Left forelimb (tissue), 1 donor: ENCODE data around the gene E2F2.
A peak's percentile ranks its signal among the peaks of the same experiment; 100 is the strongest.

Experiments
- DNase-seq: peaks from one replicate; pipeline ENCODE4 v3.0.0-alpha.2; 2018; ENCODE audit warnings: low spot score

E2F2 gene

GRCh38 chr1:23563003-23563402 lies 32.0 kb upstream of the E2F2 start:
- DNase-seq: no peak

- peak; percentile 96 for DNase-seq
Observed at GRCh38 chr1:23562137-23562876, 31.3 kb upstream of the E2F2 start.

GRCh38 chr1:23561813-23562100 lies 30.7 kb upstream of the E2F2 start:
- no peak for DNase-seq

- no peak for DNase-seq
Observed at GRCh38 chr1:23561076-23561812, 30.2 kb upstream of the E2F2 start.

GRCh38 chr1:23559985-23560741 lies 29.1 kb upstream of the E2F2 start:
- DNase-seq: no peak

GRCh38 chr1:23559136-23559984 lies 28.3 kb upstream of the E2F2 start, which contains the start of gene ID3:
Gene ID3 (minus strand): TSS chr1:23559501. CDS start chr1:23559426, 75 bp downstream.
- DNase-seq: peak; percentile 98

GRCh38 chr1:23558872-23559135 lies 27.8 kb upstream of the E2F2 start:
- DNase-seq: peak; percentile 70

GRCh38 chr1:23558140-23558871 lies 27.3 kb upstream of the E2F2 start:
- DNase-seq: peak; percentile 84

- DNase-seq: no peak
Observed at GRCh38 chr1:23557471-23558124, 26.6 kb upstream of the E2F2 start.

GRCh38 chr1:23556635-23557470 lies 25.8 kb upstream of the E2F2 start:
- no peak for DNase-seq

GRCh38 chr1:23555986-23556634 lies 25.1 kb upstream of the E2F2 start:
- DNase-seq: peak; percentile 78

GRCh38 chr1:23555270-23555985 lies 24.4 kb upstream of the E2F2 start:
- DNase-seq: no peak

- peak; percentile 92 for DNase-seq
Observed at GRCh38 chr1:23554481-23555269, 23.6 kb upstream of the E2F2 start.

- no peak for DNase-seq
Observed at GRCh38 chr1:23554127-23554480, 23.1 kb upstream of the E2F2 start.

GRCh38 chr1:23553231-23554126 lies 22.4 kb upstream of the E2F2 start:
- DNase-seq: no peak

- no peak for DNase-seq
Observed at GRCh38 chr1:23551849-23552248, 20.8 kb upstream of the E2F2 start.

- no peak for DNase-seq
Observed at GRCh38 chr1:23548704-23549143, 17.7 kb upstream of the E2F2 start.
